Tibial nerve (tissue), 3 donors: ENCODE measurements around the gene ZBTB22.

Experiments
- CTCF ChIP-seq, 5 experiments: fragments of 200-600 bp in 3 of 5; fragments of 450-650 bp in 2 of 5; sonication (generic) in 3 of 5; IDR thresholded peaks; one replicate each; pipeline ENCODE4 v1.5.1; 2016 to 2019; ENCODE audit warnings: antibody characterized with exemption in 5 of 5, mild to moderate bottlenecking in 3 of 5, moderate library complexity in 2 of 5
- POLR2A ChIP-seq, 2 donors: fragments of 450-650 bp; IDR thresholded peaks; one replicate each; pipeline ENCODE4 v1.6.1; 2017; ENCODE audit warnings: antibody characterized with exemption in 2 of 2, mild to moderate bottlenecking in 2 of 2, moderate library complexity in 2 of 2

GRCh38 chr6:33278810-33279209, 38.7 kb downstream of the ZBTB22 start:
- TF ChIP-seq CTCF (IDR thresholded peaks at IDR 0.05) (no peak), POLR2A (IDR thresholded peaks at IDR 0.05) (no peak)
